H9 (cell line): ENCODE measurements around the gene RGS2. TPM values are rescaled to one million over a fixed set of nuclear protein-coding genes. Genes with fewer than 3 reads are reported as not detected.

Experiments used
- DNase-seq: peaks from one replicate; pipeline ENCODE4 v3.0.0-alpha.2; 2017
- H2AFZ ChIP-seq: one replicate; pipeline ENCODE4 v1.6.1; 2013; ENCODE audit warnings: mild to moderate bottlenecking, low read length, control low read depth, moderate library complexity
- H2AK5ac ChIP-seq: 2 replicates; pipeline ENCODE4 v1.6.1; 2013; ENCODE audit warnings: low read length, control low read depth, mixed read lengths; ENCODE audit not compliant: insufficient read length
- H2BK120ac ChIP-seq: one replicate; pipeline ENCODE4 v1.6.1; 2013; ENCODE audit warnings: low read depth, mild to moderate bottlenecking, low read length, control low read depth, inconsistent platforms; ENCODE audit not compliant: poor library complexity, severe bottlenecking
- H2BK12ac ChIP-seq: 2 replicates; pipeline ENCODE4 v1.6.1; 2013; ENCODE audit warnings: low read length, control low read depth, mixed read lengths, low read depth; ENCODE audit not compliant: insufficient read length
- H2BK15ac ChIP-seq: 2 replicates; pipeline ENCODE4 v1.6.1; 2013; ENCODE audit warnings: low read depth, low read length, control low read depth
- H2BK20ac ChIP-seq: one replicate; pipeline ENCODE4 v1.6.1; 2013; ENCODE audit warnings: low read depth, mild to moderate bottlenecking, low read length, control low read depth, inconsistent platforms; ENCODE audit not compliant: poor library complexity, severe bottlenecking
- H2BK5ac ChIP-seq: 2 replicates; pipeline ENCODE4 v1.6.1; 2013; ENCODE audit warnings: low read length, control low read depth, mixed read lengths; ENCODE audit not compliant: insufficient read length
- H3K14ac ChIP-seq: 2 replicates; pipeline ENCODE4 v1.6.1; 2013; ENCODE audit warnings: low read length, control low read depth; ENCODE audit not compliant: insufficient read depth
- H3K18ac ChIP-seq: 2 replicates; pipeline ENCODE4 v1.6.1; 2013; ENCODE audit warnings: low read depth, mild to moderate bottlenecking, mixed read lengths, low read length, control low read depth; ENCODE audit not compliant: insufficient read length
- H3K23ac ChIP-seq: 2 replicates; pipeline ENCODE4 v1.6.1; 2013; ENCODE audit warnings: low read length, control low read depth, mixed read lengths, low read depth; ENCODE audit not compliant: insufficient read length
- H3K23me2 ChIP-seq: 2 replicates; pipeline ENCODE4 v1.6.1; 2013; ENCODE audit warnings: low read depth, mild to moderate bottlenecking, mixed read lengths, low read length, control low read depth; ENCODE audit not compliant: insufficient read length, poor library complexity, severe bottlenecking
- H3K27ac ChIP-seq: 2 replicates; pipeline ENCODE4 v1.5.1; 2013; ENCODE audit warnings: low read length, control low read depth, mixed read lengths, low read depth; ENCODE audit not compliant: insufficient read length
- H3K27me3 ChIP-seq: 2 replicates; pipeline ENCODE4 v1.6.1; 2013; ENCODE audit warnings: low read length, control low read depth, inconsistent platforms; ENCODE audit not compliant: insufficient read depth
- H3K4ac ChIP-seq: 2 replicates; pipeline ENCODE4 v1.6.1; 2013; ENCODE audit warnings: low read depth, mild to moderate bottlenecking, control low read depth, inconsistent platforms, low read length, moderate library complexity
- H3K4me1 ChIP-seq: 2 replicates; pipeline ENCODE4 v1.6.1; 2013; ENCODE audit warnings: low read length, control low read depth, inconsistent platforms; ENCODE audit not compliant: insufficient read depth
- H3K4me2 ChIP-seq: 2 replicates; pipeline ENCODE4 v1.6.1; 2013; ENCODE audit warnings: low read length, control low read depth, mixed read lengths; ENCODE audit not compliant: insufficient read length, insufficient read depth
- H3K56ac ChIP-seq: 2 replicates; pipeline ENCODE4 v1.6.1; 2013; ENCODE audit warnings: low read depth, mild to moderate bottlenecking, mixed read lengths, low read length, control low read depth; ENCODE audit not compliant: insufficient read length
- H3K79me1 ChIP-seq: 2 replicates; pipeline ENCODE4 v1.6.1; 2013; ENCODE audit warnings: low read depth, mild to moderate bottlenecking, moderate library complexity, low read length, control low read depth, inconsistent platforms; ENCODE audit not compliant: insufficient read depth, poor library complexity, severe bottlenecking
- H3K79me2 ChIP-seq: 2 replicates; pipeline ENCODE4 v1.6.1; 2013; ENCODE audit warnings: low read length, control low read depth, inconsistent platforms; ENCODE audit not compliant: insufficient read depth
- H3K9ac ChIP-seq: 2 replicates; pipeline ENCODE4 v1.6.1; 2013; ENCODE audit warnings: low read length, control low read depth, mixed read lengths; ENCODE audit not compliant: insufficient read length; ENCODE audit errors: extremely low read depth
- H3K9me3 ChIP-seq: one replicate; pipeline ENCODE4 v1.6.1; 2013; ENCODE audit warnings: low read depth, low read length, inconsistent platforms; ENCODE audit not compliant: control insufficient read depth
- H3T11ph ChIP-seq: one replicate; pipeline ENCODE4 v1.6.1; 2013; ENCODE audit warnings: mild to moderate bottlenecking, low read length, control low read depth, inconsistent platforms
- H4K20me1 ChIP-seq: one replicate; pipeline ENCODE4 v1.6.1; 2013; ENCODE audit not compliant: control insufficient read depth, insufficient read length, insufficient read depth
- H4K5ac ChIP-seq: 2 replicates; pipeline ENCODE4 v1.6.1; 2013; ENCODE audit warnings: low read depth, mild to moderate bottlenecking, mixed read lengths, low read length, control low read depth; ENCODE audit not compliant: insufficient read length
- H4K8ac ChIP-seq: replicated peaks from 2 replicates; pipeline ENCODE4 v1.6.1; 2013; ENCODE audit warnings: low read length, control low read depth, mixed read lengths, low read depth; ENCODE audit not compliant: insufficient read length
- H4K91ac ChIP-seq: 2 replicates; pipeline ENCODE4 v1.6.1; 2013; ENCODE audit warnings: low read depth, mild to moderate bottlenecking, moderate library complexity, mixed read lengths, low read length, control low read depth; ENCODE audit not compliant: insufficient read length
- H3K27ac Mint-ChIP-seq, 3 experiments: 2 replicates in 2 of 3; 3 replicates in 1 of 3; pipeline ENCODE4 v1.8.0; 2020 to 2021; ENCODE audit warnings: mixed read lengths in 3 of 3, mild to moderate bottlenecking in 1 of 3, moderate library complexity in 1 of 3
- H3K27me3 Mint-ChIP-seq: 2 replicates; pipeline ENCODE4 v1.8.0; 2021; ENCODE audit warnings: low read depth, mild to moderate bottlenecking, moderate library complexity, mixed read lengths
- H3K36me3 Mint-ChIP-seq, 3 experiments: 2 replicates in 2 of 3; 3 replicates in 1 of 3; pipeline ENCODE4 v1.8.0; 2020 to 2021; ENCODE audit warnings: low read depth in 3 of 3, mixed read lengths in 3 of 3; ENCODE audit not compliant: insufficient read depth in 1 of 3
- H3K4me1 Mint-ChIP-seq, 2 experiments: 2 replicates each; pipeline ENCODE4 v1.8.0; 2020; ENCODE audit warnings: mixed read lengths in 2 of 2
- H3K4me3 Mint-ChIP-seq, 2 experiments: 2 replicates in 1 of 2; 3 replicates in 1 of 2; pipeline ENCODE4 v1.8.0; 2020 to 2021; ENCODE audit warnings: mild to moderate bottlenecking in 2 of 2, mixed read lengths in 2 of 2, moderate library complexity in 1 of 2
- H3K9me3 Mint-ChIP-seq, 2 experiments: 2 replicates in 1 of 2; 3 replicates in 1 of 2; pipeline ENCODE4 v1.8.0; 2020; ENCODE audit warnings: mild to moderate bottlenecking in 2 of 2, mixed read lengths in 2 of 2, moderate library complexity in 1 of 2
- CTCF ChIP-seq: fragments of 200-600 bp; sonication (generic); conservative IDR thresholded peaks from 3 replicates; pipeline ENCODE4 v1.8.0; 2021; ENCODE audit warnings: antibody characterized with exemption, mild to moderate bottlenecking
- WGBS: extraction: QIAGEN DNeasy Blood & Tissue Kit; methylation state at CpG from one replicate; pipeline ENCODE4 v1.1.7; 2013; ENCODE audit warnings: missing lambda C conversion rate, low lambda C conversion rate, mixed read lengths; ENCODE audit not compliant: insufficient read length; ENCODE audit errors: extremely low coverage; 5-methylcytosine and 5-hydroxymethylcytosine counted together
- total RNA-seq: library from RNA; stranded (reverse); gene quantifications from 2 replicates; pipeline ENCODE4 v1.2.1, GENCODE V29; 2021

The RGS2 gene
- total RNA-seq, 1 experiment from 2014 or later: 13.9 TPM

GRCh38 chr1:192771341-192771740 lies 37.5 kb upstream of the RGS2 start:
- no peak for DNase-seq
- Histone ChIP-seq H4K8ac (no peak overlapping the region), H3K23ac (no peak overlapping the region), H3K14ac (no peak overlapping the region), H2BK12ac (no peak overlapping the region), H2BK20ac (no peak overlapping the region), H3K79me2 (no peaks in the 10 kb centered on the region), H3K79me1 (no peaks in the 10 kb centered on the region), H3K56ac (no peak overlapping the region), H3K4me1 (no peaks in the 10 kb centered on the region), H3K27me3 (no peaks in the 10 kb centered on the region), H4K5ac (no peak overlapping the region), H3K4ac (no peak overlapping the region), H2BK120ac (no peak overlapping the region), H4K91ac (no peak overlapping the region), H3K18ac (no peak overlapping the region), H2BK5ac (no peak overlapping the region), H4K20me1 (no peaks in the 10 kb centered on the region), H3T11ph (no peak overlapping the region), H2BK15ac (no peak overlapping the region), H2AK5ac (no peak overlapping the region), H3K9ac (no peak overlapping the region), H3K9me3 (no peaks in the 10 kb centered on the region), H3K27ac (no peak overlapping the region), H3K4me2 (no peak overlapping the region), H3K23me2 (no peaks in the 10 kb centered on the region), H2AFZ (no peak overlapping the region)
- Mint-ChIP-seq H3K27ac (0 out of 7 replicates have a peak overlapping the region, but pooled peaks of 1 of the 3 experiments have one; percentile 36), H3K4me3 (no peak overlapping the region), H3K27me3 (no peaks in the 10 kb centered on the region), H3K4me1 (peaks cover 7 to 11% of the 10 kb centered on the region in 2 experiments), H3K36me3 (no peaks in the 10 kb centered on the region), H3K9me3 (no peaks in the 10 kb centered on the region)
- WGBS: no CpG with 5 or more reads among the region's 4 CpGs
- no peak for TF ChIP-seq CTCF
